ENCODE measurements around the gene HLA-C. TPM values are rescaled to one million over a fixed set of nuclear protein-coding genes. Genes with fewer than 3 reads are reported as not detected.

The HLA-C gene
- total RNA-seq, 1 experiment from 2014 or later: 149 TPM

GRCh38 chr6:31300797-31301196 is 28.9 kb upstream of the HLA-C start:
- ChIA-PET POLR2A (no interaction called here), CTCF (interaction anchor here (0.6 kb wide), 1 partner anchor 164 kb away, joined by 6 read pairs; no protein-coding TSS in a partner anchor)
- DNase-seq: no peak
- no peak overlapping the region for H3K4me3 ChIP-seq (ENCODE audit: low read depth, low read length)
- H3K27me3 ChIP-seq (replicated peaks; ENCODE audit: control insufficient read depth, insufficient read depth, low read length): no peaks in the 10 kb centered on the region; the same call in 1 of the 2 replicates
- Mint-ChIP-seq H3K36me3 (ENCODE audit: insufficient read depth, unreplicated experiment) (no peaks in the 10 kb centered on the region), H3K9me3 (ENCODE audit: unreplicated experiment) (peaks cover 8% of the 10 kb centered on the region), H3K27ac (ENCODE audit: unreplicated experiment) (no peak overlapping the region), H3K27me3 (ENCODE audit: insufficient read depth, unreplicated experiment) (peaks cover 19% of the 10 kb centered on the region), H3K4me1 (ENCODE audit: low read depth, unreplicated experiment) (peaks cover 5% of the 10 kb centered on the region), H3K4me3 (ENCODE audit: unreplicated experiment) (no peak overlapping the region)
- no peaks in the 10 kb centered on the region for H3K36me3 ChIP-seq (ENCODE audit: control insufficient read depth, insufficient read depth, low read length)
- intact Hi-C loops (cut with micrococcal nuclease; ENCODE audit: unreplicated experiment): no loop called here
- no TSS peak for BruUV-seq (replicated peaks)
- H3K9me3 ChIP-seq: no peaks in the 10 kb centered on the region
- no peaks in the 10 kb centered on the region for H3K4me1 ChIP-seq
- TF ChIP-seq CTCF (IDR thresholded peaks at IDR 0.05; ENCODE audit: insufficient read depth in 1 of 2, low read depth in 1 of 2, low read length in 1 of 2, severe bottlenecking in 1 of 2, unreplicated experiment in 1 of 2): no peak

- H3K9me3 ChIP-seq: no peaks in the 10 kb centered on the region
- Mint-ChIP-seq H3K9me3 (ENCODE audit: unreplicated experiment) (peaks cover 8% of the 10 kb centered on the region), H3K4me1 (ENCODE audit: low read depth, unreplicated experiment) (peaks cover 5% of the 10 kb centered on the region), H3K36me3 (ENCODE audit: insufficient read depth, unreplicated experiment) (no peaks in the 10 kb centered on the region), H3K27me3 (ENCODE audit: insufficient read depth, unreplicated experiment) (peaks cover 21% of the 10 kb centered on the region), H3K27ac (ENCODE audit: unreplicated experiment) (no peak overlapping the region), H3K4me3 (ENCODE audit: unreplicated experiment) (no peak overlapping the region)
- ChIA-PET CTCF (no interaction called here), POLR2A (no interaction called here)
- no peaks in the 10 kb centered on the region for H3K36me3 ChIP-seq (ENCODE audit: control insufficient read depth, insufficient read depth, low read length)
- no peaks in the 10 kb centered on the region for H3K4me1 ChIP-seq
- no peak overlapping the region for H3K4me3 ChIP-seq (ENCODE audit: low read depth, low read length)
- DNase-seq: no peak
- intact Hi-C loops (cut with micrococcal nuclease; ENCODE audit: unreplicated experiment): no loop called here
- TF ChIP-seq CTCF (IDR thresholded peaks at IDR 0.05; ENCODE audit: insufficient read depth in 1 of 2, low read depth in 1 of 2, low read length in 1 of 2, severe bottlenecking in 1 of 2, unreplicated experiment in 1 of 2): no peak
- no peaks in the 10 kb centered on the region; the same call in 1 of the 2 replicates for H3K27me3 ChIP-seq (replicated peaks; ENCODE audit: control insufficient read depth, insufficient read depth, low read length)
- no TSS peak for BruUV-seq (replicated peaks)
These were observed 28.1 kb upstream of the HLA-C start for GRCh38 chr6:31299947-31300346.

GRCh38 chr6:31299511-31299910 is 27.6 kb upstream of the HLA-C start:
- no peak overlapping the region for H3K27ac Mint-ChIP-seq (ENCODE audit: unreplicated experiment)
- no peak for DNase-seq
- H3K4me1 Mint-ChIP-seq (ENCODE audit: low read depth, unreplicated experiment): peaks cover 5% of the 10 kb centered on the region
- no peaks in the 10 kb centered on the region; the same call in 1 of the 2 replicates for H3K27me3 ChIP-seq (replicated peaks; ENCODE audit: control insufficient read depth, insufficient read depth, low read length)
- TF ChIP-seq CTCF (IDR thresholded peaks at IDR 0.05; ENCODE audit: insufficient read depth in 1 of 2, low read depth in 1 of 2, low read length in 1 of 2, severe bottlenecking in 1 of 2, unreplicated experiment in 1 of 2): no peak
- POLR2A ChIA-PET: no interaction called here
- H3K9me3 ChIP-seq: no peaks in the 10 kb centered on the region
- no peaks in the 10 kb centered on the region for H3K36me3 ChIP-seq (ENCODE audit: control insufficient read depth, insufficient read depth, low read length)
- H3K4me3 Mint-ChIP-seq (ENCODE audit: unreplicated experiment): no peak overlapping the region
- H3K36me3 Mint-ChIP-seq (ENCODE audit: insufficient read depth, unreplicated experiment): no peaks in the 10 kb centered on the region
- CTCF ChIA-PET: no interaction called here
- H3K4me3 ChIP-seq (ENCODE audit: low read depth, low read length): no peak overlapping the region
- peaks cover 23% of the 10 kb centered on the region for H3K27me3 Mint-ChIP-seq (ENCODE audit: insufficient read depth, unreplicated experiment)
- peaks cover 8% of the 10 kb centered on the region for H3K9me3 Mint-ChIP-seq (ENCODE audit: unreplicated experiment)
- BruUV-seq (replicated peaks): no TSS peak
- no peaks in the 10 kb centered on the region for H3K4me1 ChIP-seq
- intact Hi-C loops (cut with micrococcal nuclease; ENCODE audit: unreplicated experiment): no loop called here

Measured in Caco-2 (cell line).